ENCODE data around the gene NFU1. TPM values are rescaled to one million over a fixed set of nuclear protein-coding genes. Genes with fewer than 3 reads are reported as not detected.
"Not testable (repeated sequence)": the region's sequence is repeated elsewhere in the genome, so short reads cannot be mapped to it uniquely, and the experiment has no call there.

NFU1 gene
- total and polyA plus RNA-seq, 7 experiments from 2014 or later, result 16.1 to 76.4 (median 23.4) TPM

- H3K4me3 ChIP-seq (ENCODE audit: low read length), result no peak overlapping the region
- CTCF ChIA-PET, result no interaction called here
- H3K27ac Mint-ChIP-seq, result no peak overlapping the region
- H3K36me3 ChIP-seq (ENCODE audit: control insufficient read depth in 2 of 3, insufficient read depth in 3 of 3, low read length in 3 of 3), result peaks cover 14 to 69% (median 14%) of the 10 kb centered on the region in 3 experiments
- intact Hi-C loops (cut with micrococcal nuclease), result no loop called here
- no peak overlapping the region for H3K4me3 Mint-ChIP-seq
- ATAC-seq (no peak), DNase-seq (no peak)
- H3K27ac ChIP-seq (ENCODE audit: low read depth, low read length), result no peak overlapping the region
- H3K36me3 Mint-ChIP-seq, result peaks cover 14 to 50% (median 26%) of the 10 kb centered on the region in 5 donors
- peaks cover 0 to 12% (median 0%) of the 10 kb centered on the region in 7 donors for H3K4me1 Mint-ChIP-seq
- no peaks in the 10 kb centered on the region for H3K27me3 Mint-ChIP-seq
- no peaks in the 10 kb centered on the region for H3K9me3 ChIP-seq (ENCODE audit: control insufficient read depth in 2 of 3, low read length in 3 of 3)
- no peaks in the 10 kb centered on the region for H3K4me1 ChIP-seq (ENCODE audit: control insufficient read depth in 2 of 2, insufficient read depth in 2 of 2, low read length in 2 of 2)
- POLR2A ChIA-PET, result no interaction called here
- H3K9me3 Mint-ChIP-seq, result no peaks in the 10 kb centered on the region
- no peaks in the 10 kb centered on the region for H3K27me3 ChIP-seq (ENCODE audit: control insufficient read depth in 2 of 2, insufficient read depth in 2 of 2, low read length in 2 of 2)
These were observed 78.3 kb downstream of the NFU1 start for GRCh38 chr2:69358914-69359313.

- no peak overlapping the region for H3K4me3 Mint-ChIP-seq
- intact Hi-C loops (cut with micrococcal nuclease), result no loop called here
- H3K27ac Mint-ChIP-seq, result no peak overlapping the region
- H3K27me3 Mint-ChIP-seq, result no peaks in the 10 kb centered on the region
- ATAC-seq (no peak), DNase-seq (no peak)
- H3K27ac ChIP-seq (ENCODE audit: low read depth, low read length), result no peak overlapping the region
- no peaks in the 10 kb centered on the region for H3K9me3 Mint-ChIP-seq
- peaks cover 9 to 59% (median 17%) of the 10 kb centered on the region in 3 experiments for H3K36me3 ChIP-seq (ENCODE audit: control insufficient read depth in 2 of 3, insufficient read depth in 3 of 3, low read length in 3 of 3)
- POLR2A ChIA-PET, result no interaction called here
- H3K36me3 Mint-ChIP-seq, result peaks cover 14 to 41% (median 27%) of the 10 kb centered on the region in 5 donors
- no peaks in the 10 kb centered on the region for H3K9me3 ChIP-seq (ENCODE audit: control insufficient read depth in 2 of 3, low read length in 3 of 3)
- H3K4me3 ChIP-seq (ENCODE audit: low read length), result no peak overlapping the region
- H3K4me1 Mint-ChIP-seq, result peaks cover 0 to 12% (median 0%) of the 10 kb centered on the region in 7 donors
- CTCF ChIA-PET, result interaction anchor here (0.6 kb wide), 1 partner anchor 524 kb away, joined by 3 read pairs; no protein-coding TSS in a partner anchor
- H3K27me3 ChIP-seq (ENCODE audit: control insufficient read depth in 2 of 2, insufficient read depth in 2 of 2, low read length in 2 of 2), result no peaks in the 10 kb centered on the region
- H3K4me1 ChIP-seq (ENCODE audit: control insufficient read depth in 2 of 2, insufficient read depth in 2 of 2, low read length in 2 of 2), result no peaks in the 10 kb centered on the region
These were observed 80.8 kb downstream of the NFU1 start for GRCh38 chr2:69356471-69356870.

- ATAC-seq, result not testable (repeated sequence)
These were observed 82.3 kb downstream of the NFU1 start for GRCh38 chr2:69354976-69355375.

GRCh38 chr2:69353360-69353759, 83.9 kb downstream of the NFU1 start:
- ATAC-seq, result no peak
- POLR2A ChIA-PET, result no interaction called here
- peaks cover 7 to 54% (median 17%) of the 10 kb centered on the region in 3 experiments for H3K36me3 ChIP-seq (ENCODE audit: control insufficient read depth in 2 of 3, insufficient read depth in 3 of 3, low read length in 3 of 3)

More at GRCh38 chr2:69354976-69355375, 82.3 kb downstream of the NFU1 start:
- CTCF ChIA-PET; H3K27ac ChIP-seq (ENCODE audit: low read depth, low read length); DNase-seq; H3K4me3 ChIP-seq (ENCODE audit: low read length); H3K4me1 Mint-ChIP-seq; H3K27me3 Mint-ChIP-seq; POLR2A ChIA-PET; H3K9me3 Mint-ChIP-seq; H3K27me3 ChIP-seq (ENCODE audit: control insufficient read depth in 2 of 2, insufficient read depth in 2 of 2, low read length in 2 of 2); H3K4me1 ChIP-seq (ENCODE audit: control insufficient read depth in 2 of 2, insufficient read depth in 2 of 2, low read length in 2 of 2); H3K9me3 ChIP-seq (ENCODE audit: control insufficient read depth in 2 of 3, low read length in 3 of 3); H3K27ac Mint-ChIP-seq; H3K4me3 Mint-ChIP-seq; intact Hi-C loops (cut with micrococcal nuclease): not testable (repeated sequence)
- H3K36me3 Mint-ChIP-seq, result peaks cover 14 to 43% (median 28%) of the 10 kb centered on the region in 5 donors
- H3K36me3 ChIP-seq (ENCODE audit: control insufficient read depth in 2 of 3, insufficient read depth in 3 of 3, low read length in 3 of 3), result peaks cover 7 to 49% (median 17%) of the 10 kb centered on the region in 3 experiments

GRCh38 chr2:69348781-69349180, 88.5 kb downstream of the NFU1 start:
- Histone ChIP-seq H3K27ac (ENCODE audit: low read depth, low read length) (no peak overlapping the region), H3K36me3 (ENCODE audit: control insufficient read depth in 2 of 3, insufficient read depth in 3 of 3, low read length in 3 of 3) (peaks cover 5 to 58% (median 6%) of the 10 kb centered on the region in 3 experiments), H3K27me3 (ENCODE audit: control insufficient read depth in 2 of 2, insufficient read depth in 2 of 2, low read length in 2 of 2) (no peaks in the 10 kb centered on the region), H3K4me1 (ENCODE audit: control insufficient read depth in 2 of 2, insufficient read depth in 2 of 2, low read length in 2 of 2) (no peaks in the 10 kb centered on the region), H3K9me3 (ENCODE audit: control insufficient read depth in 2 of 3, low read length in 3 of 3) (no peaks in the 10 kb centered on the region), H3K4me3 (ENCODE audit: low read length) (no peak overlapping the region)
- DNase-seq (no peak), ATAC-seq (no peak)
- Mint-ChIP-seq H3K4me3 (no peak overlapping the region), H3K27ac (no peak overlapping the region), H3K9me3 (no peaks in the 10 kb centered on the region), H3K4me1 (peaks cover 0 to 11% (median 0%) of the 10 kb centered on the region in 7 donors), H3K27me3 (no peaks in the 10 kb centered on the region), H3K36me3 (peaks cover 12 to 50% (median 32%) of the 10 kb centered on the region in 5 donors)
- ChIA-PET CTCF (no interaction called here), POLR2A (no interaction called here)
- intact Hi-C loops (cut with micrococcal nuclease), result no loop called here

More at GRCh38 chr2:69353360-69353759, 83.9 kb downstream of the NFU1 start:
- Mint-ChIP-seq H3K4me1 (no peaks in the 10 kb centered on the region), H3K36me3 (peaks cover 21 to 56% (median 42%) of the 10 kb centered on the region in 5 donors), H3K4me3 (no peak overlapping the region), H3K9me3 (no peaks in the 10 kb centered on the region), H3K27me3 (no peaks in the 10 kb centered on the region), H3K27ac (peak overlapping the region in 1 of 9 donors; percentile 70)
- H3K9me3 ChIP-seq (ENCODE audit: control insufficient read depth in 2 of 3, low read length in 3 of 3), result no peaks in the 10 kb centered on the region
- CTCF ChIA-PET, result no interaction called here
- H3K4me3 ChIP-seq (ENCODE audit: low read length), result no peak overlapping the region
- intact Hi-C loops (cut with micrococcal nuclease), result no loop called here
- no peaks in the 10 kb centered on the region for H3K4me1 ChIP-seq (ENCODE audit: control insufficient read depth in 2 of 2, insufficient read depth in 2 of 2, low read length in 2 of 2)
- no peaks in the 10 kb centered on the region for H3K27me3 ChIP-seq (ENCODE audit: control insufficient read depth in 2 of 2, insufficient read depth in 2 of 2, low read length in 2 of 2)
- H3K27ac ChIP-seq (ENCODE audit: low read depth, low read length), result no peak overlapping the region
- no peak for DNase-seq

Other genes with a start within 250 kb of the NFU1 start
- 10 to 100 TPM; 12.8 to 29.8 (median 16.6) TPM for gene GFPT1, start 50.2 kb downstream of the NFU1 start, total RNA-seq
- gene GFPT1, start 50.2 kb downstream of the NFU1 start, polyA plus RNA-seq, result 1 to 10 TPM; 8.4 to 8.7 TPM
- 100 to 1,000 TPM; 114 to 253 (median 218) TPM for gene AAK1, start 206.3 kb upstream of the NFU1 start, total RNA-seq
- gene AAK1, start 206.3 kb upstream of the NFU1 start, polyA plus RNA-seq, result 10 to 100 TPM; 71.5 to 84.6 TPM